Measurements from ENCODE around the gene SETD5. TPM values are rescaled to one million over a fixed set of nuclear protein-coding genes. Genes with fewer than 3 reads are reported as not detected.

SETD5 gene
- total and polyA plus RNA-seq, 2 of the 4 experiments (the other 2 are of a cell fraction), result 42.7 to 62.9 TPM

- H2BK5ac ChIP-seq (ENCODE audit: low read depth, low read length, poor library complexity, severe bottlenecking), result peak overlapping the region; percentile 32
- H2AK5ac ChIP-seq (ENCODE audit: low read depth, low read length), result no peak overlapping the region
- in situ Hi-C loops (cut with MboI; ENCODE audit: low sequenced_read_pairs) (no loop called here), intact Hi-C loops (cut with micrococcal nuclease) (no loop called here), dilution Hi-C loops (cut with HindIII; ENCODE audit: low sequenced_read_pairs, unreplicated experiment) (no loop called here)
- no peak overlapping the region for H2BK15ac ChIP-seq (ENCODE audit: low read depth, low read length)
- no peaks in the 10 kb centered on the region for H3K36me3 ChIP-seq (ENCODE audit: control insufficient read depth, insufficient read depth, low read length)
- H3K18ac ChIP-seq (ENCODE audit: low read depth, low read length), result no peak overlapping the region
- H2BK20ac ChIP-seq (ENCODE audit: low read depth, low read length), result no peak overlapping the region
- H3K9me1 ChIP-seq (ENCODE audit: insufficient read depth, low read length), result peaks cover 8% of the 10 kb centered on the region; the same call in 1 of the 2 replicates
- H4K91ac ChIP-seq (ENCODE audit: insufficient read depth, low read depth, low read length), result no peak overlapping the region
- no peak overlapping the region for H3K14ac ChIP-seq (replicated peaks; ENCODE audit: low read depth, low read length)
- H3K4me2 ChIP-seq (ENCODE audit: low read depth, low read length), result peak overlapping the region; percentile 70
- TF ChIP-seq POLR2A (IDR thresholded peaks at IDR 0.05; ENCODE audit: low read depth, low read length), result no peak
- TF ChIP-seq CEBPB (IDR thresholded peaks at IDR 0.05; ENCODE audit: low read depth, low read length), result peak; percentile 48
- no peak overlapping the region for H2AK9ac ChIP-seq (replicated peaks; ENCODE audit: low read depth, low read length, poor library complexity)
- no peak overlapping the region for H3K56ac ChIP-seq (ENCODE audit: extremely low read depth, insufficient read depth, low read length)
- H3K4ac ChIP-seq (ENCODE audit: low read depth, low read length), result no peak overlapping the region
- no peaks in the 10 kb centered on the region for H3K9me3 ChIP-seq (ENCODE audit: control insufficient read depth, insufficient read depth, low read length)
- H3K4me1 ChIP-seq (ENCODE audit: control insufficient read depth, insufficient read depth, low read length), result peaks cover 9% of the 10 kb centered on the region
- peaks cover 0 to 20% of the 10 kb centered on the region in 2 experiments; a peak in 2 of 4 replicates for H3K79me1 ChIP-seq (ENCODE audit: low read depth in 1 of 2, low read length in 2 of 2)
- no peak overlapping the region for H2BK120ac ChIP-seq (ENCODE audit: low read depth, low read length)
- BruUV-seq (replicated peaks), result no TSS peak
- no peaks in the 10 kb centered on the region for H3K27me3 ChIP-seq (ENCODE audit: control insufficient read depth, insufficient read depth, low read length)
- no peak overlapping the region; the same call in 1 of the 2 replicates for H3K4me3 ChIP-seq (ENCODE audit: insufficient read depth, low read depth, low read length)
- 0% methylated on average over 1 of the region's 3 CpGs; no CpG with 5 or more reads in 1 of the 2 experiments for WGBS, 2 experiments (ENCODE audit: extremely low coverage in 2 of 2, insufficient read length in 1 of 2)
- H4K5ac ChIP-seq (ENCODE audit: low read depth, low read length), result no peak overlapping the region
- H4K8ac ChIP-seq (ENCODE audit: low read depth in 2 of 2, low read length in 2 of 2), result no peak overlapping the region
- peak; percentile 52 for DNase-seq
- H2AFZ ChIP-seq (replicated peaks; ENCODE audit: low read length, poor library complexity), result no peak overlapping the region
- ATAC-seq (ENCODE audit: low read depth), result no peak
- CTCF ChIA-PET, result interaction anchor here (1.3 kb wide), 1 partner anchor 33 kb away, joined by 4 read pairs; no protein-coding TSS in a partner anchor
- POLR2A ChIA-PET (ENCODE audit: unreplicated experiment), result interaction anchor here (0.6 kb wide), 1 partner anchor 32 kb away, joined by 4 read pairs; no protein-coding TSS in a partner anchor
- H3K23ac ChIP-seq (ENCODE audit: low read depth, low read length), result no peak overlapping the region
- H3K9ac ChIP-seq (ENCODE audit: low read depth, low read length), result 0 out of 2 replicates have a peak overlapping the region, but pooled peaks have one; percentile 39
- H3K27ac ChIP-seq (ENCODE audit: insufficient read depth, low read length), result no peak overlapping the region; the same call in 1 of the 2 replicates
- H4K20me1 ChIP-seq (ENCODE audit: insufficient read depth, low read length), result peaks cover 98% of the 10 kb centered on the region
These were observed 5.2 kb downstream of the SETD5 start for GRCh38 chr3:9402410-9403228.

Measured in IMR-90 (cell line).